Astrocyte (in vitro differentiated cells and primary cell): Measurements from ENCODE around the gene DAAM2.

ENCODE experiments used
- EZH2 ChIP-seq: IDR thresholded peaks from 2 replicates; pipeline ENCODE4 v1.6.1; 2012; ENCODE audit warnings: mild to moderate bottlenecking, low read length, inconsistent platforms; ENCODE audit not compliant: insufficient read depth
- TF ChIP-seq, protein P1 (sequence below): IDR thresholded peaks from 2 replicates; pipeline ENCODE4 v1.5.1; 2011; ENCODE audit warnings: low read depth, mild to moderate bottlenecking, inconsistent platforms, low read length, moderate library complexity; ENCODE audit not compliant: insufficient read depth

- TF ChIP-seq, protein P1, sequence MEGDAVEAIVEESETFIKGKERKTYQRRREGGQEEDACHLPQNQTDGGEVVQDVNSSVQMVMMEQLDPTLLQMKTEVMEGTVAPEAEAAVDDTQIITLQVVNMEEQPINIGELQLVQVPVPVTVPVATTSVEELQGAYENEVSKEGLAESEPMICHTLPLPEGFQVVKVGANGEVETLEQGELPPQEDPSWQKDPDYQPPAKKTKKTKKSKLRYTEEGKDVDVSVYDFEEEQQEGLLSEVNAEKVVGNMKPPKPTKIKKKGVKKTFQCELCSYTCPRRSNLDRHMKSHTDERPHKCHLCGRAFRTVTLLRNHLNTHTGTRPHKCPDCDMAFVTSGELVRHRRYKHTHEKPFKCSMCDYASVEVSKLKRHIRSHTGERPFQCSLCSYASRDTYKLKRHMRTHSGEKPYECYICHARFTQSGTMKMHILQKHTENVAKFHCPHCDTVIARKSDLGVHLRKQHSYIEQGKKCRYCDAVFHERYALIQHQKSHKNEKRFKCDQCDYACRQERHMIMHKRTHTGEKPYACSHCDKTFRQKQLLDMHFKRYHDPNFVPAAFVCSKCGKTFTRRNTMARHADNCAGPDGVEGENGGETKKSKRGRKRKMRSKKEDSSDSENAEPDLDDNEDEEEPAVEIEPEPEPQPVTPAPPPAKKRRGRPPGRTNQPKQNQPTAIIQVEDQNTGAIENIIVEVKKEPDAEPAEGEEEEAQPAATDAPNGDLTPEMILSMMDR, result no peak
- TF ChIP-seq EZH2, result no peak
Observed at GRCh38 chr6:39785281-39785680, 6.9 kb upstream of the DAAM2 start.
